ENCODE data around the gene KRTAP10-1.

- TF ChIP-seq POLR2A (IDR thresholded peaks at IDR 0.05): no peak
- TF ChIP-seq, protein P1, sequence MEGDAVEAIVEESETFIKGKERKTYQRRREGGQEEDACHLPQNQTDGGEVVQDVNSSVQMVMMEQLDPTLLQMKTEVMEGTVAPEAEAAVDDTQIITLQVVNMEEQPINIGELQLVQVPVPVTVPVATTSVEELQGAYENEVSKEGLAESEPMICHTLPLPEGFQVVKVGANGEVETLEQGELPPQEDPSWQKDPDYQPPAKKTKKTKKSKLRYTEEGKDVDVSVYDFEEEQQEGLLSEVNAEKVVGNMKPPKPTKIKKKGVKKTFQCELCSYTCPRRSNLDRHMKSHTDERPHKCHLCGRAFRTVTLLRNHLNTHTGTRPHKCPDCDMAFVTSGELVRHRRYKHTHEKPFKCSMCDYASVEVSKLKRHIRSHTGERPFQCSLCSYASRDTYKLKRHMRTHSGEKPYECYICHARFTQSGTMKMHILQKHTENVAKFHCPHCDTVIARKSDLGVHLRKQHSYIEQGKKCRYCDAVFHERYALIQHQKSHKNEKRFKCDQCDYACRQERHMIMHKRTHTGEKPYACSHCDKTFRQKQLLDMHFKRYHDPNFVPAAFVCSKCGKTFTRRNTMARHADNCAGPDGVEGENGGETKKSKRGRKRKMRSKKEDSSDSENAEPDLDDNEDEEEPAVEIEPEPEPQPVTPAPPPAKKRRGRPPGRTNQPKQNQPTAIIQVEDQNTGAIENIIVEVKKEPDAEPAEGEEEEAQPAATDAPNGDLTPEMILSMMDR (IDR thresholded peaks at IDR 0.05): no peak
Measured at GRCh38 chr21:44571296-44571695, 31.3 kb upstream of the KRTAP10-1 start.

Measured in ovary (tissue), 3 donors.